Heart right ventricle (tissue), 16 donors: ENCODE results near the gene S100A12. TPM values are rescaled to one million over a fixed set of nuclear protein-coding genes. Genes with fewer than 3 reads are reported as not detected.

Experiments used
- ATAC-seq, 8 donors: fragments of 200-7000 bp; cut with Tn5 transposase; one replicate each; pipeline ENCODE4 v1.9.1; 2020; ENCODE audit warnings: mild to moderate bottlenecking in 8 of 8, moderate library complexity in 8 of 8, moderate number of reproducible peaks in 1 of 8
- DNase-seq, 2 donors: peaks; one replicate each; pipeline ENCODE4 v3.0.0-alpha.2; 2020
- H3K27ac ChIP-seq, 10 donors: fragments of 200-600 bp; sonication (generic) in 2 of 10; one replicate each; pipeline versions ENCODE4 v1.5.0 to v1.8.0; 2020 to 2022; ENCODE audit warnings: mild to moderate bottlenecking in 3 of 10
- H3K27me3 ChIP-seq, 7 donors: fragments of 200-600 bp; one replicate each; pipeline ENCODE4 v1.8.0; 2021 to 2022; ENCODE audit warnings: mild to moderate bottlenecking in 2 of 7
- H3K36me3 ChIP-seq, 9 donors: fragments of 200-600 bp; sonication (generic) in 1 of 9; one replicate each; pipeline versions ENCODE4 v1.5.0 to v1.8.0; 2020 to 2022; ENCODE audit warnings: mild to moderate bottlenecking in 2 of 9
- H3K4me1 ChIP-seq, 9 donors: fragments of 200-600 bp; sonication (generic) in 1 of 9; one replicate each; pipeline versions ENCODE4 v1.5.0 to v1.8.0; 2020 to 2022; ENCODE audit warnings: mild to moderate bottlenecking in 4 of 9
- H3K4me3 ChIP-seq, 10 donors: fragments of 200-600 bp; sonication (generic) in 2 of 10; one replicate each; pipeline versions ENCODE4 v1.5.0 to v1.8.0; 2020 to 2022; ENCODE audit warnings: mild to moderate bottlenecking in 7 of 10, moderate library complexity in 2 of 10
- H3K9me3 ChIP-seq, 11 donors: fragments of 200-600 bp in 10 of 11; sonication (generic) in 2 of 11; one replicate each; pipeline versions ENCODE4 v1.5.0 to v1.8.0; 2013 to 2022; ENCODE audit warnings: mild to moderate bottlenecking in 2 of 11, control low read depth in 1 of 11, moderate library complexity in 1 of 11
- WGBS, 2 donors: extraction: QIAGEN DNeasy Blood & Tissue Kit; methylation state at CpG; one replicate each; pipeline ENCODE4 v1.1.7; 2013; ENCODE audit warnings: inconsistent platforms in 1 of 2; 5-methylcytosine and 5-hydroxymethylcytosine counted together
- intact Hi-C, 10 donors: fragments of 100-400 bp; cut with DNase I; formaldehyde crosslinking; loops; one replicate each; pipeline versions ENCODE4 v1.11.1 to v1.14.2; 2022
- polyA plus RNA-seq, 2 donors: library from polyadenylated mRNA; stranded (reverse); fragments of 200-250 nt; gene quantifications; one replicate each; pipeline ENCODE4 v1.2.3, GENCODE V29; 2013
- total RNA-seq, 10 donors: library from RNA; stranded (reverse); fragmentation: NEBNext Ultra II Directional in 3 of 10; extraction: Animal tissue kit (Norgen Biotek cat#: 25700) in 3 of 10; gene quantifications; one replicate each; pipeline versions ENCODE4 v1.2.1 to v1.2.4, GENCODE V29; 2021 to 2023
- TF ChIP-seq, protein P1 (sequence below), 9 donors: fragments of 200-600 bp; sonication (generic) in 2 of 9; IDR thresholded peaks; one replicate each; pipeline versions ENCODE4 v1.5.0 to v1.8.0; 2021 to 2022; ENCODE audit warnings: antibody characterized with exemption in 9 of 9, mild to moderate bottlenecking in 5 of 9, moderate library complexity in 1 of 9
- donor health status: Arrhythmogenic right ventricular cardiomyopathy.
- donor health status: ischemic (EF 13 %, LVEDD 7.1; RV severe dilation, severe dysfunction).
- donor health status: healthy with polysubstance abuse.
- donor health status: DM: no; HTN: yes; CAD: no.
- donor health status: DM: no; HTN: no; CAD: no.
- donor health status: ischemic (EF 25% LVEDD 6.9; RV normal size, moderate dysfunction).
- donor health status: ischemic (EF 25% LVEDD 5.7; RV mildly dilated, moderate dysfunction).
- donor health status: healthy.
- donor health status: DM: yes; HTN: yes; CAD: no.
- donor health status: Ischemic cardiomyopathy.
- donor health status: ischemic (EF 35%, LVEDD 5.7; RV mildly dilated, moderate dysfunction).
- donor health status: nonischemic (EF 11% LVEDD 7.7; RV severe dilation, severe dysfunction).
- donor health status: DM: yes; HTN: yes; CAD: no.
- donor health status: PGD.
- donor health status: ischemic (EF 29% LVEDD 5.4; RV normal size, mild dysfunction).
- donor health status: nonischemic (EF 23%, LVEDD 6.1; RV moderate dilation, normal function).

Gene S100A12
- total and polyA plus RNA-seq, 12 donors: 0.49 to 12.9 (median 4.1) TPM; not detected in 1

DNA sequence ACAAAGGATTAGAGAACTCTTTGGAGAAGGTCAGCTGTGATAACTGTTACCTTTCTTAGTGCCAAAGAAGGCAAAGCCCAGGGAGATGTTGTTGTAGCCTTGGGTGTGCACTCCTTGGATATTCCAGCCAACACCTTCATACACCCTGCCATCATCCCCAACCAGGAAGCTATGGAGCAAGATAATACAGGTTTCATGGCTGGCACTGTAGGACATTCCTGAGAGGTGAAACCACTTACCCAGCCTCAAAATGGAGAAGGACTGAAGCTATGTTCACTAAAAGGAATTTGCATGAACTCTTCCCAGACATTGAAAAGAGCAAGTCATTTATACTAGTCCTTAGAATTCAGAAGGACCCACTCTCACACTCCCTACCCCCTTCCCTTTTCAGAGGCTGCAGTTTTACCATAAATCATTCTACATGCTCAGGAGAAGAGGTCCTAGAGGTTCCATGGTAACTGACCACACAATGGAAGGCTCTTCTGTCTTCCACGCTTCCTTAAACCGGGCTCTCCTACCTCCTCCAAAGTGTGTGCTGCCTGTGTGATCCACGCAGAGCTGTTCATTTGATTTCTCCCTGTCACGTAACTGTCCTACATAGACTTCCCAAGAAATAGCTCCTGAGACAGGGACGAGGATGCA lies 32.3 kb downstream of the S100A12 start:
- Histone ChIP-seq H3K27me3 (peaks cover 0 to 42% (median 24%) of the 10 kb centered on the region in 7 donors), H3K4me1 (peaks cover 0 to 17% (median 0%) of the 10 kb centered on the region in 9 donors), H3K27ac (no peak overlapping the region), H3K36me3 (no peaks in the 10 kb centered on the region), H3K4me3 (no peak overlapping the region), H3K9me3 (no peaks in the 10 kb centered on the region)
- ATAC-seq: no peak
- intact Hi-C loops: no loop called here
- no peak for DNase-seq
- TF ChIP-seq, protein P1, sequence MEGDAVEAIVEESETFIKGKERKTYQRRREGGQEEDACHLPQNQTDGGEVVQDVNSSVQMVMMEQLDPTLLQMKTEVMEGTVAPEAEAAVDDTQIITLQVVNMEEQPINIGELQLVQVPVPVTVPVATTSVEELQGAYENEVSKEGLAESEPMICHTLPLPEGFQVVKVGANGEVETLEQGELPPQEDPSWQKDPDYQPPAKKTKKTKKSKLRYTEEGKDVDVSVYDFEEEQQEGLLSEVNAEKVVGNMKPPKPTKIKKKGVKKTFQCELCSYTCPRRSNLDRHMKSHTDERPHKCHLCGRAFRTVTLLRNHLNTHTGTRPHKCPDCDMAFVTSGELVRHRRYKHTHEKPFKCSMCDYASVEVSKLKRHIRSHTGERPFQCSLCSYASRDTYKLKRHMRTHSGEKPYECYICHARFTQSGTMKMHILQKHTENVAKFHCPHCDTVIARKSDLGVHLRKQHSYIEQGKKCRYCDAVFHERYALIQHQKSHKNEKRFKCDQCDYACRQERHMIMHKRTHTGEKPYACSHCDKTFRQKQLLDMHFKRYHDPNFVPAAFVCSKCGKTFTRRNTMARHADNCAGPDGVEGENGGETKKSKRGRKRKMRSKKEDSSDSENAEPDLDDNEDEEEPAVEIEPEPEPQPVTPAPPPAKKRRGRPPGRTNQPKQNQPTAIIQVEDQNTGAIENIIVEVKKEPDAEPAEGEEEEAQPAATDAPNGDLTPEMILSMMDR (IDR thresholded peaks at IDR 0.05): no peak
- 24 to 32% methylated on average over 5 of the region's 5 CpGs for WGBS, 2 donors

GRCh38 chr1:153342178-153342577 lies 33.2 kb downstream of the S100A12 start:
- intact Hi-C loops: no loop called here
- no peaks in the 10 kb centered on the region for H3K36me3 ChIP-seq
- DNase-seq: no peak
- H3K27ac ChIP-seq: no peak overlapping the region
- WGBS, 2 donors: 58 to 67% methylated on average over 3 of the region's 3 CpGs
- H3K9me3 ChIP-seq: no peaks in the 10 kb centered on the region
- H3K4me1 ChIP-seq: peaks cover 0 to 17% (median 0%) of the 10 kb centered on the region in 9 donors
- TF ChIP-seq, protein P1 (IDR thresholded peaks at IDR 0.05): no peak
- peaks cover 0 to 34% (median 21%) of the 10 kb centered on the region in 7 donors for H3K27me3 ChIP-seq
- ATAC-seq: no peak
- H3K4me3 ChIP-seq: no peak overlapping the region

DNA sequence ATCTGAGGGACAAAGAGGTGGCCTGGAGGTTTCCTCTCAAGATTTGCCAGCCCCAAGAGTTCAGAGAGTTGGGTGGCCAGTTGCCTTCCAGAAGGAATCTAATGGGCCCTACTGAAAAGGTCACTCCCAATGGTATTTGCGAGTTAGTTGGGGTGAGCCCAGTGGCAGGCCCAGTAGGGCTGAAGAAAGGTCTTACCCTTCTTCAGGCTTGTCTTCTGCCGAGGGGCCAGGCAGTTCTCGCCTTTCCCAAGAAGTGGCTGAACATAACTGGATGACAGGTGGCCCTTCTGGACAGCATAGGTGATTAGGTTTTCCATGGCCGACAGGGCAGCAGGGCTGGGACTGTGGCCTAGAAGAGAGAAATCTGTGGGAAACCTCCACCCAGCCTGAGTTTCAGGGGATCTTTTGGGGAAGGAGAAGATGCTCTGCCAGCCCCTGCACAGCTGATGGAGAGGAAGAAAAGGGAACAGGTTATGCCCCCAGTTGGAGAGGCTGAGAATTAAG lies 33.9 kb downstream of the S100A12 start:
- Histone ChIP-seq H3K4me3 (no peak overlapping the region), H3K9me3 (no peaks in the 10 kb centered on the region), H3K4me1 (peaks cover 0 to 17% (median 0%) of the 10 kb centered on the region in 9 donors), H3K36me3 (no peaks in the 10 kb centered on the region), H3K27me3 (peaks cover 0 to 29% (median 15%) of the 10 kb centered on the region in 7 donors), H3K27ac (no peak overlapping the region)
- intact Hi-C loops: no loop called here
- DNase-seq (no peak), ATAC-seq (no peak)
- TF ChIP-seq, protein P1 (IDR thresholded peaks at IDR 0.05): no peak
- 89 to 92% methylated on average over 4 of the region's 4 CpGs for WGBS, 2 donors

DNA sequence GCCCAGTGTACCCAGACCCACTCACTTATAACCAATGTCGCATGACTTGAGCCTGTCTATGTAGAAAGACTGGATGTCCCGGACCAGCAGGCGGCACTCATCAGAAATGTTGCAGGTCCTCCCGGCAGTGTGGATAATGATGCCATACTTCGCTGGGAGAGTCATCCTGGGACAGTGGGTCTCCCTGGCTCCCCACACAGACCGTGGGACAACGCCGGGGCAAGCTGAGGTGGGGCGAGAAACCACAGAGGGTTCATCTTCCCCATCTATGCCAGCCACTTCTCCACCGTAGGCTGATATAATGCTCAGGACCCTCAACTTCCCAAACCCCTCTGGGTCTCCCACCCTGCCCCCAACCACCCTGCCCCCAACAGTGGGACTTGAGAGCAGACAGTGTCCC lies 35.1 kb downstream of the S100A12 start:
- 89 to 95% methylated on average over 10 of the region's 10 CpGs for WGBS, 2 donors
- DNase-seq (no peak), ATAC-seq (no peak)
- Histone ChIP-seq H3K27me3 (peaks cover 0 to 18% (median 10%) of the 10 kb centered on the region in 7 donors), H3K36me3 (no peaks in the 10 kb centered on the region), H3K4me3 (no peak overlapping the region), H3K4me1 (peaks cover 0 to 14% (median 0%) of the 10 kb centered on the region in 9 donors), H3K27ac (no peak overlapping the region), H3K9me3 (no peaks in the 10 kb centered on the region)
- TF ChIP-seq, protein P1 (IDR thresholded peaks at IDR 0.05): no peak
- intact Hi-C loops: no loop called here
